Measurements from ENCODE around the gene PITHD1. TPM values are rescaled to one million over a fixed set of nuclear protein-coding genes. Genes with fewer than 3 reads are reported as not detected.
"Not testable (repeated sequence)": the region's sequence is repeated elsewhere in the genome, so short reads cannot be mapped to it uniquely, and the experiment has no call there.

The PITHD1 gene
- total RNA-seq, 1 experiment from 2014 or later, result 103 TPM

- no peak for DNase-seq (ENCODE audit: low spot score)
Observed at GRCh38 chr1:23772854-23773242, 5.4 kb upstream of the PITHD1 start.

GRCh38 chr1:23774174-23774880 is 3.9 kb upstream of the PITHD1 start:
- DNase-seq (ENCODE audit: low spot score), result no peak

- DNase-seq (ENCODE audit: low spot score), result no peak
Observed at GRCh38 chr1:23776217-23776616, 2.0 kb upstream of the PITHD1 start.

- DNase-seq (ENCODE audit: low spot score), result no peak
Observed at GRCh38 chr1:23779826-23780371, 1.7 kb downstream of the PITHD1 start.

GRCh38 chr1:23783141-23783540 is 4.9 kb downstream of the PITHD1 start:
- DNase-seq (ENCODE audit: low spot score), result not testable (repeated sequence)

- no peak for DNase-seq (ENCODE audit: low spot score)
Observed at GRCh38 chr1:23784846-23785245, 6.6 kb downstream of the PITHD1 start.

- DNase-seq (ENCODE audit: low spot score), result no peak
Observed at GRCh38 chr1:23787701-23788100, 9.5 kb downstream of the PITHD1 start.

- DNase-seq (ENCODE audit: low spot score), result no peak
Observed at GRCh38 chr1:23788695-23789094, 10.5 kb downstream of the PITHD1 start.

GRCh38 chr1:23790696-23791515 is 12.7 kb downstream of the PITHD1 start, which contains the start of gene LYPLA2:
Gene LYPLA2 (plus strand): TSS chr1:23791145. CDS start chr1:23792683, 1,538 bp downstream.
- peak; percentile 91 for DNase-seq (ENCODE audit: low spot score)

- DNase-seq (ENCODE audit: low spot score), result peak; percentile 71
Observed at GRCh38 chr1:23791516-23792047, 13.4 kb downstream of the PITHD1 start.

GRCh38 chr1:23792151-23792945 is 14.1 kb downstream of the PITHD1 start:
- peak; percentile 36 for DNase-seq (ENCODE audit: low spot score)

- DNase-seq (ENCODE audit: low spot score), result peak; percentile 97
Observed at GRCh38 chr1:23793018-23793781, 15.0 kb downstream of the PITHD1 start.

GRCh38 chr1:23793861-23794731 is 15.9 kb downstream of the PITHD1 start:
- DNase-seq (ENCODE audit: low spot score), result no peak

GRCh38 chr1:23794732-23795182 is 16.5 kb downstream of the PITHD1 start:
- DNase-seq (ENCODE audit: low spot score), result not testable (repeated sequence)

GRCh38 chr1:23795676-23796465 is 17.7 kb downstream of the PITHD1 start:
- peak; percentile 54 for DNase-seq (ENCODE audit: low spot score)

- peak; percentile 86 for DNase-seq (ENCODE audit: low spot score)
Observed at GRCh38 chr1:23796466-23797271, 18.5 kb downstream of the PITHD1 start.

Measured in HT-29 (cell line).